Activated T-cell treated with anti-CD3 and anti-CD28 coated beads, Interleukin-2, amount 50 U/mL, for 4 hours (primary cell): Measurements from ENCODE around the gene TCF4. TPM values are rescaled to one million over a fixed set of nuclear protein-coding genes. Genes with fewer than 3 reads are reported as not detected.

ENCODE experiments used
- ATAC-seq, 2 donors: fragments of 200-7000 bp; cut with Tn5 transposase; one replicate each; pipeline ENCODE4 v1.10.0; 2021
- DNase-seq: peaks from one replicate; pipeline ENCODE4 v3.0.0-alpha.2; 2020
- H3K27me3 Mint-ChIP-seq: one replicate; pipeline ENCODE4 v1.8.0; 2021; ENCODE audit warnings: low read depth, mixed read lengths
- H3K36me3 Mint-ChIP-seq: one replicate; pipeline ENCODE4 v1.8.0; 2022; ENCODE audit warnings: mixed read lengths; ENCODE audit not compliant: insufficient read depth
- H3K4me1 Mint-ChIP-seq: one replicate; pipeline ENCODE4 v1.8.0; 2021; ENCODE audit warnings: low read depth, mixed read lengths
- H3K4me3 Mint-ChIP-seq: one replicate; pipeline ENCODE4 v1.8.0; 2021; ENCODE audit warnings: mild to moderate bottlenecking, moderate library complexity, mixed read lengths
- H3K9me3 Mint-ChIP-seq: one replicate; pipeline ENCODE4 v1.8.0; 2021; ENCODE audit warnings: mixed read lengths
- total RNA-seq, 3 donors: library from RNA; stranded (reverse); gene quantifications; one replicate each; pipeline ENCODE4 v1.2.1, GENCODE V29; 2021

The TCF4 gene
- total RNA-seq, 3 donors from 2014 or later: 0.91 to 2.6 (median 1.3) TPM

- Mint-ChIP-seq H3K4me1 (peaks cover 6% of the 10 kb centered on the region), H3K4me3 (no peak overlapping the region), H3K27me3 (peaks cover 14% of the 10 kb centered on the region), H3K9me3 (no peaks in the 10 kb centered on the region), H3K36me3 (no peaks in the 10 kb centered on the region)
- ATAC-seq: no peak
- DNase-seq: no peak
These were observed 5.9 kb upstream of the TCF4 start for GRCh38 chr18:55593888-55594287.

- ATAC-seq: no peak
- no peaks in the 10 kb centered on the region for H3K36me3 Mint-ChIP-seq
These were observed 4.6 kb upstream of the TCF4 start for GRCh38 chr18:55592572-55592971.

GRCh38 chr18:55592106-55592505, 4.1 kb upstream of the TCF4 start:
- Mint-ChIP-seq H3K4me3 (no peak overlapping the region), H3K36me3 (no peaks in the 10 kb centered on the region), H3K9me3 (no peaks in the 10 kb centered on the region), H3K27me3 (peaks cover 26% of the 10 kb centered on the region), H3K4me1 (peaks cover 14% of the 10 kb centered on the region)
- DNase-seq: no peak
- ATAC-seq: no peak

More at GRCh38 chr18:55592572-55592971, 4.6 kb upstream of the TCF4 start:
- Mint-ChIP-seq H3K9me3 (no peaks in the 10 kb centered on the region), H3K4me1 (peaks cover 11% of the 10 kb centered on the region), H3K27me3 (peaks cover 22% of the 10 kb centered on the region), H3K4me3 (no peak overlapping the region)
- DNase-seq: no peak

GRCh38 chr18:55589625-55590291, 1.8 kb upstream of the TCF4 start:
- DNase-seq (peak; percentile 64), ATAC-seq (peak; percentile 72 to 77)
- Mint-ChIP-seq H3K4me1 (peaks cover 19% of the 10 kb centered on the region), H3K4me3 (peak overlapping the region; percentile 69), H3K9me3 (no peaks in the 10 kb centered on the region), H3K27me3 (peaks cover 48% of the 10 kb centered on the region), H3K36me3 (no peaks in the 10 kb centered on the region)

GRCh38 chr18:55588870-55589595, 1.0 kb upstream of the TCF4 start:
- no peaks in the 10 kb centered on the region for H3K9me3 Mint-ChIP-seq
- H3K4me3 Mint-ChIP-seq: peak overlapping the region; percentile 69
- H3K4me1 Mint-ChIP-seq: peaks cover 19% of the 10 kb centered on the region
- ATAC-seq (no peak), DNase-seq (no peak)
- no peaks in the 10 kb centered on the region for H3K36me3 Mint-ChIP-seq
- H3K27me3 Mint-ChIP-seq: peaks cover 48% of the 10 kb centered on the region

GRCh38 chr18:55587418-55588110, 428 bp downstream of the TCF4 start:
- DNase-seq (no peak), ATAC-seq (peak; percentile 48 to 58)
- peaks cover 19% of the 10 kb centered on the region for H3K4me1 Mint-ChIP-seq
- H3K36me3 Mint-ChIP-seq: no peaks in the 10 kb centered on the region
- H3K9me3 Mint-ChIP-seq: no peaks in the 10 kb centered on the region
- H3K27me3 Mint-ChIP-seq: peaks cover 50% of the 10 kb centered on the region
- peak overlapping the region; percentile 74 for H3K4me3 Mint-ChIP-seq

- DNase-seq (no peak), ATAC-seq (no peak)
- Mint-ChIP-seq H3K9me3 (no peaks in the 10 kb centered on the region), H3K4me1 (peaks cover 19% of the 10 kb centered on the region), H3K36me3 (no peaks in the 10 kb centered on the region), H3K4me3 (peak overlapping the region; percentile 47), H3K27me3 (peaks cover 51% of the 10 kb centered on the region)
These were observed 2.0 kb downstream of the TCF4 start for GRCh38 chr18:55585920-55586561.

- DNase-seq (no peak), ATAC-seq (no peak)
- H3K36me3 Mint-ChIP-seq: no peaks in the 10 kb centered on the region
- no peaks in the 10 kb centered on the region for H3K9me3 Mint-ChIP-seq
- H3K4me3 Mint-ChIP-seq: peak overlapping the region; percentile 47
- H3K27me3 Mint-ChIP-seq: peaks cover 51% of the 10 kb centered on the region
- H3K4me1 Mint-ChIP-seq: peaks cover 19% of the 10 kb centered on the region
These were observed 2.7 kb downstream of the TCF4 start for GRCh38 chr18:55585065-55585919.

- H3K9me3 Mint-ChIP-seq: no peaks in the 10 kb centered on the region
- DNase-seq (no peak), ATAC-seq (no peak)
- H3K27me3 Mint-ChIP-seq: peaks cover 41% of the 10 kb centered on the region
- H3K4me1 Mint-ChIP-seq: peaks cover 15% of the 10 kb centered on the region
- no peaks in the 10 kb centered on the region for H3K36me3 Mint-ChIP-seq
- H3K4me3 Mint-ChIP-seq: no peak overlapping the region
These were observed 3.8 kb downstream of the TCF4 start for GRCh38 chr18:55584201-55584600.

- H3K4me1 Mint-ChIP-seq: peaks cover 6% of the 10 kb centered on the region
- H3K36me3 Mint-ChIP-seq: no peaks in the 10 kb centered on the region
- DNase-seq (no peak), ATAC-seq (no peak)
- no peaks in the 10 kb centered on the region for H3K9me3 Mint-ChIP-seq
- peaks cover 29% of the 10 kb centered on the region for H3K27me3 Mint-ChIP-seq
- H3K4me3 Mint-ChIP-seq: no peak overlapping the region
These were observed 5.7 kb downstream of the TCF4 start for GRCh38 chr18:55582325-55582724.

GRCh38 chr18:55579501-55580270, 8.3 kb downstream of the TCF4 start:
- Mint-ChIP-seq H3K4me1 (no peaks in the 10 kb centered on the region), H3K9me3 (no peaks in the 10 kb centered on the region), H3K27me3 (peaks cover 5% of the 10 kb centered on the region), H3K4me3 (no peak overlapping the region), H3K36me3 (no peaks in the 10 kb centered on the region)
- DNase-seq (no peak), ATAC-seq (no peak)

- DNase-seq (no peak), ATAC-seq (no peak)
- Mint-ChIP-seq H3K36me3 (no peaks in the 10 kb centered on the region), H3K9me3 (no peaks in the 10 kb centered on the region), H3K4me3 (no peak overlapping the region), H3K27me3 (peaks cover 4% of the 10 kb centered on the region), H3K4me1 (no peaks in the 10 kb centered on the region)
These were observed 10.0 kb downstream of the TCF4 start for GRCh38 chr18:55577812-55578539.
